NCI-H146 (cell line): ENCODE data around the gene EPHB3.

ENCODE experiments used
- DNase-seq: peaks from one replicate; lab custom pipeline; 2025; lab: John Stamatoyannopoulos, UW

Gene EPHB3

DNA sequence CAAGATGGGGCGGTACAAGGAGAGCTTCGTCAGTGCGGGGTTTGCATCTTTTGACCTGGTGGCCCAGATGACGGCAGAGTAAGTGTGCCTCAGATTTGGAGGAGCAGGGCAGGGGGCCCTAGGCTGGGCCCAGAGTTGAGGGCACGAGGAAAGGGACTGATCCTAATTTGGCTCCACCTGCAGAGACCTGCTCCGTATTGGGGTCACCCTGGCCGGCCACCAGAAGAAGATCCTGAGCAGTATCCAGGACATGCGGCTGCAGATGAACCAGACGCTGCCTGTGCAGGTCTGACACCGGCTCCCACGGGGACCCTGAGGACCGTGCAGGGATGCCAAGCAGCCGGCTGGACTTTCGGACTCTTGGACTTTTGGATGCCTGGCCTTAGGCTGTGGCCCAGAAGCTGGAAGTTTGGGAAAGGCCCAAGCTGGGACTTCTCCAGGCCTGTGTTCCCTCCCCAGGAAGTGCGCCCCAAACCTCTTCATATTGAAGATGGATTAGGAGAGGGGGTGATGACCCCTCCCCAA is 19.8 kb downstream of the EPHB3 start:
- no peak for DNase-seq

DNA sequence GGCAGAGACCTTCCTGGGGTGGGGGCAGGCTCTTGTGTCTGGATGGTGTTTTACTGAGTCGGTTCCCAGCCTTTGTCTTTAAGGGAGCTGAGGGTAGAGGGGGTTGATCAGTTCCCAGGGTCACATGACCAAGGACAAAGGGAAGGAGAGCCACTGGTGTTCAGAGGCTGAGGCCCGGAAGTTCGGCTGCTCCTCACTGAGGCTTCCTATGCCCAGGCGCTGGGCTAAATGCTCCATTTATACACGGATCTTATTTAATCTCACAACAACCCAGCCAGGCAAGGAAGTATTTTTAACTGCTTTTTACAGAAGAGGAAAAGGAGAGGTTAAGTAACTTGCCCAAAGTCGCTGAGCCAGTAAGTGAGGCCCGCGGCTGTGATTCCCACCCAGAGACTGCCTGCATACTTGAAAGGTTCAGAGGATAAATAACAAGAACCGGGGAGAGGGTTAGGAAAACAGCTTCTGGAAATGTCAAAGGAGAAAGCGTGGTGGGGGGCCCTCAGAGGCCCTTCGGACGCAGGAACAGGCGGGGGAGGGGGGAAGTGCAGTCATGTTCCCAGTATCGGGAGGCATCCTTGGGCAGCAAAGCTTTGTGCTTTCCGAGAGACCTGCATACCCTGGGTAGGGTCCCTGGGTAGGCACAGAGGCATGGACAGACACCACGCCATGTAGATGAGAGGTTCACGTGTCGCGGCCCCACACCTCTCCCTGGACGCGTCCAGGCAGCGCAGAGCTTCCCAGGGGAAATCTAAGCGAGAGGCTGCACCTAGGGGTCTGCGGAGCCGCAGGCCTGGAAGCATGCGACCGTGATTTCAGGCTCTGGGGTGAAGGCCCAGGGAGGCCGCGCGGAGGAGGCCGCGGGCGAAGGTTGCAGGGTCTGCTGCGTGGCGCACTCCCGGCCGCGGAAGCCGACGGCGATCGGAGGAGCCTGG is 21.3 kb downstream of the EPHB3 start:
- no peak for DNase-seq

DNA sequence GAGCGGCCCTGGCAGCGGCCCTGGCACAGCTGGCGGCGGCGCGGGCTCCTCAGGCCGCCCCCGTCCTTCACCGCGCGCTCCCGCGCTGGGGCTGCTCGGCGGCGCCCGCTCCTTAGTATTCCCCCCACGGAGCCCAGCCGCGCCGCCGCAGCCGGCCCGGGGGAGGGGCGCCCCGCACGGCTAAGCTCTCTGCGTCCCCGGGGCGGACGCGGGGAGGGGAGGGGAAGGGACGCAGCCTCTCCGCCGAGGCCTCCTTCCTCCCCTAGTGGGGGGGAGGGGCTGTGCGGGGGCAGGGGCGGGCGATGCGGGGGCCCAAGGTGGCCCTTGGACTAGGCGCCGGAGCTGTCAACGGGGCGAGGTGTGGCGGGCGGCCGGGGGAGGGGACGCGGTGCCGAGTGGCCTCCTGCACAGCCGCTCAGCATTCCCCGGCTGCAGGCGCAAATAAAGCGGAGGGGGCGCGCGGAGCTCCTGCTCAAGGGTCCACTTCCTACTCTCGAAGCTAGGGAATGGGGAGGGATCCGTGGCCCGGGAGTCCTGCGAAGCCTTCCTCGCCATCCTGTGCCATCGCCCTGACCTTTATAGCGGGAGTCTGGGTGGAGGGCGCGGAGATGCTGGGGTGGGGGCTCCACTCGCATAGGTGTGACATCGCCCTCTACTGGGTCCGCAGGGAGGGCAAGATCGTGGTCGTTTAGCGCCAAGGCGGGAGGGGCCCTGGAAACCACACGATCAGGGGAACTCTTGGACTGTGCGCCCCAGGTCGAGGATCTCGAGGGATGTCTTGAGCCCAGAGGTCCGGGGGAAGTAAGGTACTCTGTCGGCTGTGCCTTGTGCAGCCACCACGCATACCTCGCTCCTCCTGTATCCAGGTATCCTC is 22.2 kb downstream of the EPHB3 start:
- no peak for DNase-seq

DNA sequence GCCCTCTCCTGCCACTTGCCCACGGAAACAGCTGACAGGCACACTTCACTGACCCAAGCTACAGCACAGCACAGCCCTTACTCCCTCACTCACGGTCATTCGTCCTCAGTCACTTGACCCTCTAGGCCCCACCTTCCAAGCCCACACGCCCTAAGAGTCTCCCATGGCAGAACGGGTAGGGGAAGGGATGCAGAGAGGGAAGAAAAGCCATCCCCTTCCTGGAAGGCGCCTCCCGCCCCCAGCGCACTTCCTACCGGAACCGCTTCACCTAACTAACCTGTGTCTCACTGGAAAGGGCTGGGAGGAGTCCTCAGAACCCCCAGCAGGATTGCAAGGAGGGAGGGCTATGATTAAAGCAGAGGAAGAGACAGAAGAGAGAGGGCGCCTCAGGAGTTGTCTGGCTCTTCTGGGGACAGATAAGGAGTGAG is 22.9 kb downstream of the EPHB3 start:
- DNase-seq = no peak

DNA sequence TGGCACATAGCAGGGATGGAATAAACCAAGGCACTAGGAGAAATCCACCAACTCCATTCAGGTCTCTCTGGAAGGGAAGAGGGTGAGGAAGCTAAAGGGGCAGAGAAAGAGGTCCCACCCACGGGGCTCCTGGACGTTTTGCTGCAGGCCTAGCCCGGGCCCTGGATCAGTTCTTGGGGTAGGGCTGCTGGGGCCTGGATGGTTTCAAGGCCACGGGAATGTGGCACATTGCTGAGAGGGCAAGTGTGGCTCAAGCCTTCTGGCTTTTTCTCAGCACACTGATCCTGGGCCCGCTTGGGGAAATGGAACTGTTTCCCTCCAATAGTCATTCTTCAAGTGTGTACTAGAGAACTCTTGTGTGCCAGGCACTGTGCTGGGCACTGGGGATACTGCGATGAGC is 24.0 kb downstream of the EPHB3 start:
- DNase-seq = no peak

DNA sequence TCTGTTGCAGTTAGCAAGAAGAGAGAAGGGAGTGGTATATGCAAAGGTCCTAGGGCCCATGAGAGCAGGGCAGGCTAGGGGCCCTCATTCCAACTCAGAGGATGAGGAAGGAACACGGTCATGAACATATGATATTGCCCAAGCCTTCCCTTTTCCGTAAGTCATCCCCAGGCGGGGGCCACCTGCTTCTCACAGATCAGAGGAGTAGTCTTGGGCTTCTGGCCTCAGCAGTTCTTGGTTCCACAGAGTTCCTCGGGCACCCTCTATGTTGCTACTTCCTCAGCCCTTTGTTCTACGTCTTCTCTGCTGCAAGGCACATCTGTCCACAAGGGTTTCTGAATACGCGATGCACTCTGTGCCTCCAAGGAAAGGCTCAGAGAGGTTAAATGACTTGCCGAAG is 25.3 kb downstream of the EPHB3 start:
- DNase-seq = no peak

DNA sequence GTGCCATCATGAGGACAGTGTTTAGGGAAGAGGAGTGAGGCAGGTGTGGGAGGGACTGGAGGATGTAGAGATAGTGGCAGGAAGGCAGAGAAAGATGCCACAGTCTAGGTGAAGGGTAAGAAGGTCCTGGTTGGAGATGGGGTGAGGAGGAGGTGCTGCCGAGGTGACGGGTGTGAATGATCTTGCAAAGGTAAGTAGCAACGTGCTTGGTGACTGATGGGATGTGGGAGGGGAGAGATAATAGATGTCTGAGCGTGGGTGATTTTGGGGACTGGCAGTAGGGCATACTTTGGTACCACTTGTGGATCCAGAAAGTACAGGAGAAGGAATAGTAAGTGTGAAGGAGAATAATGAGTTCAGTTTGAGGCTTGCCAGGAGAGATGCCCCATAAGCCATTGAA is 27.2 kb downstream of the EPHB3 start:
- DNase-seq = no peak

DNA sequence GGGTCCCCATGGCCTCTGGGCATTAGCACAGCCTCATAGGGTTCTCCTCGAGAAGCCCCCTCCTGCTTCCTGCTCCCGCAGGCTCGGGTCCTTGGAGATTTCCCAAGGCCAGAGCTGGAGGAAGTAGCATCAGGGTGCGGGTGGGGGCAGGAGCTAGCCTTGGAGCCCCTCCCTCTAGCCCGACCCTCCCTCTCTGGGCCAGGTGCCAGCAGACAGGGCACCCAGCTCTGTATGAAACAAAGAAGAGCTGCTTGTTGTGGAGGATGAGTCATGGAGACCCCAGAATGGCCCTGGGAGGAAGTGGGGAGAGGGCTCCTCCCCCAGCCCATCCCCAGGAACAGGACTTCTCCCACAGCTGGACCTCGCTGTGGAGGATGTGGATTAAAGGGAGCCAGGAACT is 29.2 kb downstream of the EPHB3 start:
- DNase-seq = no peak

DNA sequence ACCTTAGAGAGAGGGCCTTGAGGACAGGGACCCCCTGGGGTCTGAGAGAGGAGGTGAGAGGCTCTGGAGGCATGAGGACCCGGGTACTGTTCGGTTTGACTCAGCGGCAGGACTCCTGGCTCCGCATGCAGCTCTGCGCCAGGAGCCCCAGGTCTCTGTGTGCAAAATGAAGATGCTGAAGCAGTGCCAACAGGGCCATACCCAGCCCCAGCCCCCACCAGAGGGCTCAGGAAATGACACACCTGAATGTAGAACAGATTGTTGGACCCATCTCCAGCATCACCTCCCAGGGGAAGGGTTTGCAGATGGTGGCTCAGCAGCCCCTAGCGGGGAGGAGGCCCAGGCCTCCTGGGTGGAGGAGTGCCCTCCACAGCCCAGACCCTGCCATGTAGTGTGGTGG is 30.2 kb downstream of the EPHB3 start:
- no peak for DNase-seq

DNA sequence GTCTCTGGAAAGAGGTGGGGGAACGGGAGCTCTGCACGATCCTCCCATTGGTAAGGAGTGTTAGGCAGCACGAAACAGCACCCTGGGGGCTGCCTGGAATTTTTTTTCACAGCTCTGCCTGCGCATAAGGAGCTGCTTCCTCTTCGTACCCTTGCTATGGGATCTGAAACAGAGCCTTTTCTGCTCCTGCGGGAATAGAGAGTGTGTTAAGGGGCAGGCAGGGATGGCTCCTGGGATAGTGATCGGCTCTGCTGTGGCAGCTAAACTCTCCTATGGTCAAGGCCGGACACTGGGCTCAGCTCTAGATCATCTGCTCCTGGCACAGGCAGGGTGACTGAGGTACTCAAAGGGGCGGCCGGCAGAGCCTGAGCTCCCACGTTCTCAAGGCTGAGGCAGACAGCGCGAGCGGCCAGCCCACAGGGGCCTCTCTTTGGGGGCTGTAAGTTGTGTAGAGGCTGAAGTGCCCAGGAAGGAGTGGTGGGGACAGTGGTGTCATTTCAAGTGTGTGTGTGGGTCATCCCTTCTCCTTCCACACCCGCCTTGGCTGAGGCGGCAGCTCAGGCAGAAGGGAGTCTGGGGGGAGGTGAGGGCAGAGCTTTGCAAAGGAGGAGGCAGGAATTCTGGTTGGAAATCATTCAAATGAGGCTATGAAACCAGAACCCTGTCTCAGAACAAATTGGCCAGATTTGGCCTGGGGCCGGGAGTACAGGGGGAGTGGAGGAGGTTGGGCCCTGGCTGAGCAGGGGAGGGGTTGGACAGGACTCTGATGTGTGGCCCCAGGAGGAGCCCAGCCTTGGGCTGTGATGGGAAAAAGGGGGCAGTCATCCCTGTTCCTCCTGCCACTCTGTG is 31.0 kb downstream of the EPHB3 start:
- DNase-seq = no peak

DNA sequence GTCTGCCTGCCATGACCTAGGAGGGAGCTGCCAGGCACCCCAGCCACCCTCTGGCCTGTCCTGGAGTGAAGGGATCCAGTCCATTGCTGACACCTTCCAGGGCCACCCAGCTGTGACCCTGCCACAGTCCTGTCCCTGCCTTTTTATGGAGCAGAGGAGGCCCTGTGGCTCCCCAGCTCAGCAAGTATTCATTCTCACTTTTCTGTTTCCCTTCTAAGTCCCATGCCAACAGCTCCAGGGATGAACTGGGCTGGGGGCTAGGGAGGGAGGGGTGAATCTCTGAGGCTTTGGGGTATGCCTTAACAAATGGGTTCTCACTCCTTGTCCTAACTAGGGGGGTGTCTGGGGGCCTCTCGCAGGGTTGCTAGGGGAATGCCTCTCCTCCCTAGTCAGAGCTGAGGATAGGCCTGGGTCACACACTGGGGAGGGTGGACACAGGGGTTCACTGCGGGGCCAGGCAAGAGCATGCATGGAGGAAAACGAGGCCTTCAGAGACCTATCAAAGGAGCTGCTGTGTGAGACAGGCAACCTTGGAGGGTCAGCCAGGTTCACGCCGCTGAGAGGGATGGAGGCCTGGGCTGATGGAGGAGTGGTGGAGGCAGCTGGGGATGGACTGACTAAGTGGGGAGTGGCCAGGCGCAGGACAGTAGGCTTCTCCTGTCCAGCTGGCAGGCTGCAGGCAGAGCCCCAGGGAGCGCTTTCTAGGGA is 31.8 kb downstream of the EPHB3 start:
- DNase-seq = no peak

DNA sequence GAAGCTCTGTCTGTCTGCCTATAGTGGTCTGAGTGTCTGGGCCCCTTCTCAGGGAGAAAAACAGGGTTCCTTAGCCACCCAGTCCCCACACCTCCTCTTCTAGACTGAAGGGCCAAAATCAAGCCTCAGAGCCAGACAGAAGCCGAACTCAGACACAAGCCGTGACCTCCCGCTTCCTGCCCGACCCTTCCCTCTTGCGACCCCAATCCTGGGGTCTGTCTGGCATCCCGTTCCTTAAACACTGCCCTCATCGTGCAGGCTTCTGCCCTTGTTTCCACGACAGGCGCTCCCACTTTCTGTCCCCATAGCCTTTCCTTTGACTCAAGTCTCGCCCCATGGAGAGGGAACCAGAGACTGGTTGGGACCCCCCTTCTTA is 32.3 kb downstream of the EPHB3 start:
- DNase-seq = no peak

DNA sequence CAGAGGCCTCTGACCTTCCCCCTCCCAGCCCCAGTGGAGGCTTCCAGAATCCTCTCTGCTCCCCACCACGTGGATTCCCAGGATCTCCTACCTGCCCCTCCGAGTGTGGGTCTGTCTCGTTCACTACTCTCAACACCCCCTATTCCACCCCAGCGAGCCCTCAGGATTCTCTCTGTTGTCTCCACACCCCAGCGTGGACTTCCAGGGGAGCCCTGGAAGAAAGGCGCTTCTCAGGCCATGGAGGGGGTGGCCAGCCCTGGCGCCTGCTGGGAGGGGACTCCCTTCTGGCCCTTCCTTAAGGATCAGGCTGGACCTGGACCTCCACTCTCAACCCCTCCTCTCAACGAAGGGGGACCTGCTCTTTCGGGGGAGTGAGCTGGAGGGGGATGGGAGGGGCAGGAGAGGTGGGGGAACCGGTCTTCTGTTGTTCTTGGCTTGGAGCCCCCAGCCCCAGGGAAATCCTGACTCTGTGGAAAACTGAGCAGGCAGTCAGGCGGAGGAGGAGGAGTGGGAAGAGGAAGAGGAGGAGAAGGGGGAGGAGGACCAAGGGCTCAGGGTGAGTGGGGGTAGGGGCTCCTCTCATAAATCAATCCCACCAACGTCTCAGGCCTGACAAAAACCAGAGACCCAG is 32.9 kb downstream of the EPHB3 start:
- no peak for DNase-seq

DNA sequence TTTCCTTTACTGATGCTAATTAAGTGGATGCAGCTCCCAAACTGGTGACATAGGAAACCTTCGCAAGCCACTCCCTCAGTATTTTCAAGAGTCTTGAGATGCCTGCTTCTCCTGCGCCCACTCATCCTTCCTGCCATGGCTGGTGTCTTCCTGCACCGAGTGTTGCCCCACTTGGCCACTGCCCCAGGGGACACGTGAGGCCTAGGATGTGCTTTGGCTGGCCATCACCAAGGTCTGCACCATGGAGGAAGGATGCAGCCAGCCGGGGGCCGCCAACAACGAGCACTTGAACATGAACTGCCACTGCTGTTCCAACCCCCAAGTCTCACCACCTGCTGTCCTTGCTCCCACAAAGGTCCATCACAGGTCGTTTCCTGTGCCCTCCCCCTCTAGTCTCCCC is 34.1 kb downstream of the EPHB3 start:
- no peak for DNase-seq

DNA sequence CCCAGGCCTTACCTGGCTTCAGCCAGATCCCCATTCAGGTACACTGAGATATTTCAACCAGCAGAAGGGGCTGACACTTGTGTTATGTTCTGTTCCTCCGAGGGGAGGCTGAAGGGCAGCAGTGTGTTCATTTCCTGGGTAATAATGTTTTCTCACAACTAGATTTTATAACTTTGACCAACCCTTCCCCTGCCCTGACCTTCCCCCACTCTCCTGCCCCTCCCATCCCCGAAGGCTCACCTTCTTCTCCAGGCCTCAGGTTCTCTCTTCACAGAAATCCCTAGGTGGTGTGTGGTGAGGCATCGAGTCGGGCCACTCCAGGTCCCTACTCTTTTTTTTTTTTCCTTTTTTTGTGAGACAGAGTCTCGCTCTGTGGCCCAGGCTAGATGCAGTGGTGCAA is 34.6 kb downstream of the EPHB3 start:
- no peak for DNase-seq

DNA sequence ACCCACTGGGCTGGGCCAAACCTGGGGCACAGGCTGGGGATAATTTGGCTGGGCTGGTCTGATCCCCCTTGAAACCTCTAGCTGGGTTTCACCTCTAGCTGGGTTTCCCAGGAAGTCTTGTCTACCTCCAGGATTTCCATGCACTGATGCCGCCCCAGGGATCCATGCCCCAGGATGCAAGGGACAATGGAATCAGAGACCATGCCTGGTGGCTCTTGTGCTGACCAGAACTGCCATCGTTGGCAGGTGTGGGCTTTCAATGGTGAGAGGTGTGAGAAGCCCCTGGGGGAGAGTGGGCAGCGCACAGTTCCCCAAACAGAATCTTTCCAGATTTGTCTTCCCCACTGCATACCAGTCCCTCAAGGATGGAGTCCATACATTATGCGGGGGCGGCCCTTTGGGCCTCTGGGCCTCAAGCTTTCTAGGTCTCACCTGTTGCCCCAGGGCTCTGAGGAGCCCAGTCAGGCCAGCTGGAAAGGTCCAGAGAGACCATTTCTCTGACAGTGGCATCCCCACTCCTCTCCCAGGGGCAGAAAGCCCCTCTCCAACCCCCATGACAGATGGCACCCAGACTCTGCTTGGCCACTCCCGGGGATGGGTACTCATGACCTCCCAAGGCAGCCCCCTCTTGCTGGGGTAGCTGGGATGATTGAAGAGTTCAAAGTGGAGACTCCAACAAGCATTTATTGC is 35.4 kb downstream of the EPHB3 start:
- no peak for DNase-seq

DNA sequence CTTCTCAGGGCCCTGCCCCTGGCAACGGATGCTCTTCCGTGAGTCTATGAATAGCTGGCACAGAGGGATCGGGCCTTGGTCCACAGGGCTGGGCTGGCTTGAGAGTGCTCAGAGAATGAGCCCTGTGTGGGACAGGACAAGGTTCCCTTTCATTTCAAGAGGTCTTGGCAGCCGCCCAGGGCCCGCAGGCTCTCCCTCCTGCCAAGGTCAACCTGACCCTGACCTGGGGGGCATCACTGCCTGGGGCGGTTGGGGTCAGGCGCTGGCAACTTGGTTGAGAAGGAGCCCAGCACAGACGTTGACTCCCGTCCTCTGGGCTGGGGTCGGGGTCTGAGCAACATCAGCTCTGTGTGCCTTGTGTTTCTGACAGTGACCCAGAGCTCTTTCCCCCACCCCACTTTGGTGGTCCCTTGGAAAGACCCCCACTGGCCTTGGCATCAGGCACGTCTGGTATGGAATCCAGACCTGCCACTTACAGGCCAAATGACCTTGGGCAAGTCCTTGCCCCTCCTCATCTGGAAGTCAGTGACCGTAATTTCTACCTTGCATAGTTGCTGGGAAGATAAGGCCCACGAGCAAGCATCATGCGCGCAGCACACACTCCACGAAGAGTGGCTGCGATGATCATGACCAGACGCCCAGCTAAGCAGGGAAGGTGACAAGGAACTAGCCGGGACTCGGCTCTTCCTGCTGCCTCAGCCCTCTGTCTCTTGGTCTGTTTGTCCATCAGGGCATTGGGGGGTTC is 36.4 kb downstream of the EPHB3 start:
- no peak for DNase-seq

DNA sequence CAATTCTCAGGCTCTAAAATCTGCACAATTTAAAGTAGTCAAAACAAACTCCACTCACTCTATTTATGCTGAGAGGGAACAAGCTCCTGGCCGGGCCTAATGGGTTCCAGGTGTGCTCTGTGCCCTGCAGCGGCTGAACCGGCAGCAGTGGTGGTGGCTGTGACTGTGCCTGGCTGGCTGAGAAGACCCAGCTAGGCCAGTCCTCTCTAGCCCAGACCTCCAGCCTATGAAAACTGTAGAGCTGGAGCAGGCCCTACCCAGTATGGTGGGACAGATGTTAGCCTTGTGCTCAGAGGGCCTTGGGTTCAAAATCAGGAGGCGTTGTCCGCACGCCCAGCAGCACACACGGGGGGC is 37.0 kb downstream of the EPHB3 start:
- no peak for DNase-seq

DNA sequence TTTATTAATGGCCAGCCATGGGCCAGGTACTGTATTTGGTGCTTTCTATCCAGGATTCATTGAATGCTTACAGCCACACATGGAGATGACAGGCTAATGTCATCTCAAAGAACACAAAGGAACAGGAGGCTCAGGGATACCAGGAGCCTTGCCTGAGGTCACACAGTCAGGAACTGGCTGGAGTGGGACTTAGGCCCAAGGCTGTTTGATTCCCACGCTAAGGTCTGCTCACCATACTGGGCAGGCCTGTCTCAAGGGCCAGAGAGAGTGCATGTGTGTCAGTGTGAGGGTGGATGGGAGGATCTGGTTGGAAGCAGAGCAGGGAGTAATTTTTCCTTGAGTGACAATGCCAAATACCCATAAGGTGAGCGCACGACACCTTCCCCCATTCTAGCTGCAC is 37.6 kb downstream of the EPHB3 start:
- no peak for DNase-seq
